Measurements from ENCODE around the gene CCL24.

- TF ChIP-seq CTCF (conservative IDR thresholded peaks at IDR 0.05; ENCODE audit: low read length) (no peak), EZH2phosphoT487 (IDR thresholded peaks at IDR 0.05; ENCODE audit: borderline replicate concordance, low read depth, low read length) (no peak)
These were observed 4.9 kb upstream of the CCL24 start for GRCh38 chr7:75818472-75818871.
